Mucosa of rectum (tissue), 2 donors: Measurements from ENCODE around the gene TMEM191C.
"Not testable (repeated sequence)": the region's sequence is repeated elsewhere in the genome, so short reads cannot be mapped to it uniquely, and the experiment has no call there.

Experiments used
- H3K27ac ChIP-seq, 2 donors: one replicate each; pipeline ENCODE4 v1.7.0; 2013; ENCODE audit warnings: inconsistent platforms in 2 of 2, low read depth in 2 of 2, low read length in 2 of 2
- H3K27me3 ChIP-seq, 2 donors: one replicate each; pipeline ENCODE4 v1.7.0; 2013; ENCODE audit warnings: low read length in 2 of 2; ENCODE audit not compliant: control insufficient read depth in 2 of 2, insufficient read depth in 2 of 2
- H3K36me3 ChIP-seq, 2 donors: one replicate each; pipeline ENCODE4 v1.7.0; 2013; ENCODE audit warnings: low read length in 2 of 2; ENCODE audit not compliant: control insufficient read depth in 2 of 2, insufficient read depth in 2 of 2
- H3K4me1 ChIP-seq, 2 donors: one replicate each; pipeline ENCODE4 v1.7.0; 2013; ENCODE audit warnings: low read length in 2 of 2, mild to moderate bottlenecking in 1 of 2; ENCODE audit not compliant: control insufficient read depth in 2 of 2, insufficient read depth in 2 of 2
- H3K4me3 ChIP-seq, 2 donors: one replicate each; pipeline ENCODE4 v1.7.0; 2013; ENCODE audit warnings: low read length in 2 of 2
- H3K9ac ChIP-seq, 2 donors: one replicate each; pipeline ENCODE4 v1.7.0; 2013; ENCODE audit warnings: low read length in 2 of 2, low read depth in 1 of 2, mild to moderate bottlenecking in 1 of 2
- H3K9me3 ChIP-seq, 2 donors: one replicate each; pipeline ENCODE4 v1.7.0; 2013; ENCODE audit warnings: low read length in 2 of 2; ENCODE audit not compliant: control insufficient read depth in 2 of 2
- donor health status: healthy.
- donor health status: Normal muscosa, but diverticular disease.

The TMEM191C gene

DNA sequence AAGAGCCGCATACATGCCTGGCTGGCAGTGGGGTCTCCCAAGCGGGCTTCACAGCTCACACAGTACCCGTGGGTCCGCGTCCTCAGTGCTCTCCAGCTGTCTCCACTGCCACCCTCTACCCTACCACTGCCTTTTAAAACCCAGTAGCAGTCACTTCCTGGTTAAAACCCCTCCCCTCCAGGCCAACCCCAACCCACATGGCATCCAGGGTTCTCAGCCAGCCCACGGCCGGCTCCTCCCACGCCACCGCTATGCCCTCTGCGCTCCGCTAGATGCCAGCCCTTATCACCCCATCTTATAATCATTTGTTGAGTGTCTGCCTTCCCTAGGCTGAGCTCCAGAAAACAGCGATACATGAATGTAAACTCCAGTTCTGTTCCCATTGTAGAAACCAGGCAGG lies 46.9 kb downstream of the TMEM191C start:
- not testable (repeated sequence) for H3K27me3 ChIP-seq, H3K9ac ChIP-seq, H3K4me3 ChIP-seq, H3K27ac ChIP-seq, H3K4me1 ChIP-seq, H3K9me3 ChIP-seq, H3K36me3 ChIP-seq

- H3K27ac ChIP-seq, H3K9me3 ChIP-seq, H3K9ac ChIP-seq, H3K4me1 ChIP-seq, H3K4me3 ChIP-seq, H3K27me3 ChIP-seq, H3K36me3 ChIP-seq: not testable (repeated sequence)
These were observed 48.0 kb downstream of the TMEM191C start for GRCh38 chr22:21515234-21515633.

DNA sequence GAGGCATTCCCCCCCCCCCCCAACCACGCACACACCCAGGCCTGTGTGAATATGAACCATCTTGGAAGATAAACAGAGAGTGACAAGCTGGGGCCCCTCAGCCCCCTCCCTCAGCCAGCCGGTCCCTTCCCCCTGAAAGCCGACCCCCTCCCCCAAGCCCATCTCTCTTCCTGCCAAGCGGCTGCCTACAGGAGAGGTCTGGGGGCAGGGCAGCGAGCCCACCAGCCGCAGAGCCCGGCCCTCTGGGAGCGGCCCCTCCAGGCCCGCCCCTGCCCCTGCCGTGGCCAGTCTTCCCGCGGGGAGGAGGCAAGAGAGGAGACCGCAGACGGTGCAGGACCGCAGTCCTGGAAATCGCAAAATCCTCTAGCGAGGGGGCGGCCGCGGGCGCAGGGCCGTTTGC lies 49.3 kb downstream of the TMEM191C start:
- not testable (repeated sequence) for H3K27ac ChIP-seq, H3K9me3 ChIP-seq, H3K36me3 ChIP-seq, H3K9ac ChIP-seq, H3K4me1 ChIP-seq, H3K4me3 ChIP-seq, H3K27me3 ChIP-seq

DNA sequence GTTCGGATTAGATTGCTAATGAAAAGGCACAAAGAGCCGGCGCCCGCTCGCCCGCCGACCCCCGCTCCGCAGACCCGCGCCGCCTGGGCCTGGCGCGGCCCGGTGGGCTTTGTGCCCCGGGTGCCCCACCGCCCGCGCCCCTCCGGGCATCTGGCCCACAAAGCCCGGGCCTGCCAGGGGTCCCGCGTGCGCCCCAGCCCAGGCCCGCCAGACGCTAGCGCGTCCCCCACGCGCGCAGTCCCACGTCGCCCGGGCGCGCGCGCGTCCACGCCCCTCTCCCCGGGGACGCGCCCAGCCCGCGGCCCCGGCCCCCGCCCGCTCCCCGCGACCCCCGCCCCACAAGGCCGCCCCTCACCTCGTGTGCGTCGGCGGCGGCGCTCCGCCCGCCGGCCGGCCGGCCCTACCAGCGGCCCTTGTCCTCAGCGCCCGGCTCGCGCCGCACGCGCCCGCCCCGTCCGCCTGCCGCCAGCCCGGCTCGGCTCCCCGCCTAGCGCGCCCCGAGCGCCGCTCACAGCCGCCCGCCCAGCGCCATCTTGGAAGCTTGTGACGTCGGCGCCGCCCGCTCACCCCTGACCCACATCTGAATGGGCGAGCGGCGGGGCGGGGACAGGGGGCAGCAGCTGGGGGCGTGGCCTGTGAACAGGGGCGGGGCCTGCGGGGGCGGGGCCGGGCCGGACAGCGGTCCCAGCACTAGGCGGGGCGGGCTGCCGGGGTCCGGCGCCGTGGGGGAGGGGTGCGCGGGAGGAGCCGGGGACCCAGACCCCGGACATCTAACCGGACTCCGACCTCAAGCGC lies 50.0 kb downstream of the TMEM191C start:
- not testable (repeated sequence) for H3K9ac ChIP-seq, H3K4me3 ChIP-seq, H3K36me3 ChIP-seq, H3K4me1 ChIP-seq, H3K27me3 ChIP-seq, H3K27ac ChIP-seq, H3K9me3 ChIP-seq
